Liver (tissue), 9 donors: ENCODE measurements around the gene RBFOX1. TPM values are rescaled to one million over a fixed set of nuclear protein-coding genes. Genes with fewer than 3 reads are reported as not detected.

Experiments
- DNase-seq: peaks from one replicate; pipeline ENCODE4 v3.0.0-alpha.2; 2017; ENCODE audit warnings: low spot score
- H3K27ac ChIP-seq, 2 donors: one replicate each; pipeline ENCODE4 v1.7.0; 2013; ENCODE audit warnings: inconsistent platforms in 2 of 2, low read length in 2 of 2, control low read depth in 1 of 2, low read depth in 1 of 2, mild to moderate bottlenecking in 1 of 2
- H3K27me3 ChIP-seq, 4 donors: one replicate each; pipeline versions ENCODE4 v1.6.1 to v1.7.0; 2013; ENCODE audit warnings: low read length in 3 of 4, inconsistent platforms in 1 of 4, mild to moderate bottlenecking in 1 of 4, moderate library complexity in 1 of 4; ENCODE audit not compliant: control insufficient read depth in 4 of 4, insufficient read depth in 4 of 4
- H3K36me3 ChIP-seq, 4 donors: one replicate each; pipeline versions ENCODE4 v1.6.1 to v1.7.0; 2013; ENCODE audit warnings: low read length in 3 of 4, mild to moderate bottlenecking in 3 of 4, low read depth in 1 of 4, moderate library complexity in 1 of 4; ENCODE audit not compliant: control insufficient read depth in 4 of 4, insufficient read depth in 3 of 4
- H3K4me1 ChIP-seq, 4 donors: one replicate each; pipeline versions ENCODE4 v1.6.1 to v1.7.0; 2013; ENCODE audit warnings: low read length in 3 of 4, mild to moderate bottlenecking in 3 of 4, moderate library complexity in 1 of 4; ENCODE audit not compliant: control insufficient read depth in 4 of 4, insufficient read depth in 4 of 4
- H3K4me3 ChIP-seq, 3 donors: one replicate each; pipeline versions ENCODE4 v1.6.1 to v1.7.0; 2013; ENCODE audit warnings: low read length in 3 of 3, control low read depth in 1 of 3, low read depth in 1 of 3, mild to moderate bottlenecking in 1 of 3
- H3K9ac ChIP-seq, 2 donors: one replicate each; pipeline ENCODE4 v1.7.0; 2013; ENCODE audit warnings: low read length in 2 of 2, mild to moderate bottlenecking in 2 of 2, moderate library complexity in 2 of 2, control low read depth in 1 of 2, low read depth in 1 of 2
- H3K9me3 ChIP-seq, 4 donors: one replicate each; pipeline versions ENCODE4 v1.6.1 to v1.7.0; 2013; ENCODE audit warnings: low read length in 3 of 4; ENCODE audit not compliant: control insufficient read depth in 4 of 4
- EGR1 ChIP-seq, 2 donors: IDR thresholded peaks; 2 replicates each; pipeline ENCODE4 v1.6.1; 2016 to 2018; ENCODE audit warnings: antibody characterized with exemption in 2 of 2, low read depth in 2 of 2
- FOXA1 ChIP-seq: IDR thresholded peaks from 2 replicates; pipeline ENCODE4 v1.6.1; 2016; ENCODE audit warnings: antibody characterized with exemption
- FOXA2 ChIP-seq: IDR thresholded peaks from 2 replicates; pipeline ENCODE4 v1.6.1; 2016; ENCODE audit warnings: antibody characterized with exemption
- GABPA ChIP-seq, 2 donors: IDR thresholded peaks in 1 of 2; conservative IDR thresholded peaks in 1 of 2; 2 replicates each; pipeline ENCODE4 v1.6.1; 2016; ENCODE audit warnings: antibody characterized with exemption in 2 of 2, mild to moderate bottlenecking in 1 of 2, moderate library complexity in 1 of 2
- HNF4A ChIP-seq, 2 donors: conservative IDR thresholded peaks; 2 replicates each; pipeline ENCODE4 v1.6.1; 2016; ENCODE audit warnings: antibody characterized with exemption in 2 of 2, mild to moderate bottlenecking in 2 of 2
- HNF4G ChIP-seq: IDR thresholded peaks from 2 replicates; pipeline ENCODE4 v1.6.1; 2016; ENCODE audit warnings: antibody characterized with exemption
- JUND ChIP-seq, 2 donors: IDR thresholded peaks; 2 replicates each; pipeline ENCODE4 v1.6.1; 2016; ENCODE audit warnings: antibody characterized with exemption in 2 of 2
- RAD21 ChIP-seq, 2 donors: IDR thresholded peaks; 2 replicates each; pipeline ENCODE4 v1.6.1; 2016; ENCODE audit warnings: antibody characterized with exemption in 2 of 2, mild to moderate bottlenecking in 2 of 2
- REST ChIP-seq: IDR thresholded peaks from 2 replicates; pipeline ENCODE4 v1.6.1; 2016; ENCODE audit warnings: antibody characterized with exemption, mild to moderate bottlenecking
- RXRA ChIP-seq, 2 donors: IDR thresholded peaks; 2 replicates each; pipeline ENCODE4 v1.6.1; 2017 to 2018; ENCODE audit warnings: antibody characterized with exemption in 2 of 2, mild to moderate bottlenecking in 1 of 2
- SP1 ChIP-seq: IDR thresholded peaks from 2 replicates; pipeline ENCODE4 v1.6.1; 2018; ENCODE audit warnings: antibody characterized with exemption, mild to moderate bottlenecking
- TAF1 ChIP-seq: conservative IDR thresholded peaks from 2 replicates; pipeline ENCODE4 v1.6.1; 2016; ENCODE audit warnings: antibody characterized with exemption, mild to moderate bottlenecking
- YY1 ChIP-seq: IDR thresholded peaks from 2 replicates; pipeline ENCODE4 v1.6.1; 2016; ENCODE audit warnings: antibody characterized with exemption, mild to moderate bottlenecking
- WGBS: extraction: QIAGEN DNeasy Blood & Tissue Kit; methylation state at CpG from one replicate; pipeline ENCODE4 v1.1.7; 2013; 5-methylcytosine and 5-hydroxymethylcytosine counted together
- polyA plus RNA-seq, 2 donors: library from polyadenylated mRNA; stranded (reverse) in 1 of 2; unstranded in 1 of 2; fragments of 200-250 nt in 1 of 2; fragments of >200 nt in 1 of 2; fragmentation: Nextera tagmentation in 1 of 2; extraction: Ambion mirVana in 1 of 2; gene quantifications; one replicate each; pipeline versions ENCODE4 v1.2.1 to v1.2.3, GENCODE V29; 2013 to 2015
- total RNA-seq, 2 donors: library from RNA; depleted of rRNA; stranded (reverse); fragments of >200 nt; gene quantifications; one replicate each; pipeline ENCODE4 v1.2.3, GENCODE V29; 2014
- TF ChIP-seq, protein P1 (sequence below): IDR thresholded peaks from 2 replicates; pipeline ENCODE4 v1.6.1; 2016; ENCODE audit warnings: antibody characterized with exemption
- TF ChIP-seq, protein P2 (sequence below): IDR thresholded peaks from 2 replicates; pipeline ENCODE4 v1.6.1; 2016; ENCODE audit warnings: antibody characterized with exemption
- TF ChIP-seq, protein P3 (sequence below): fragments of 150-350 bp; IDR thresholded peaks from 2 replicates; pipeline ENCODE4 v1.5.1; 2017; ENCODE audit warnings: improper control_type of control experiment, low read depth, low read length; ENCODE audit not compliant: missing input control
- donor health status: healthy.
- donor health status: healthy.
- donor health status: healthy.
- donor health status: healthy.
- donor health status: healthy.

RBFOX1 gene
- total and polyA plus RNA-seq, 4 donors: not detected

DNA sequence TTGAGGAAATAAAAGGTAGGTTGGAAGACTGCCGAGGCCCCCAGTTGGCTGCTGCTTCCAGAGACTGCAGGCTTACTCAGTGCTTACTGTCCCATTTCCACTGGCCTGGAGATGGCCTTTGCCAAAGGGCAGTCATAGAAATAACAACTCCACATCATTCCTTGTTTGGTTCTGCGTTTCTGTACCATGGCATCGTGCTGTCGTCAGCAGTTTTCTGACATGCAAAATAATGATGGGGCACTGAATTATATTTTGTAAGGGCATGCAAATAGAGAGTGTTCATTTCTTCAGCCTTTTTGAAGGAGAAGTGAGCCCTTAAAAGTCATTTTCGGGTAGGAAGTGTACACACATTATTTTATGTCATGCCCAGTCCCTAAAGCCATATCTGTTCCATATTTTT is 88.9 kb downstream of the RBFOX1 start:
- no peak overlapping the region for H3K4me3 ChIP-seq
- no peaks in the 10 kb centered on the region for H3K4me1 ChIP-seq
- peaks cover 0 to 8% (median 0%) of the 10 kb centered on the region in 4 donors for H3K27me3 ChIP-seq
- peaks cover 0 to 2% (median under 1%) of the 10 kb centered on the region in 4 donors for H3K9me3 ChIP-seq
- 60% methylated on average over 5 of the region's 5 CpGs for WGBS
- no peak overlapping the region for H3K9ac ChIP-seq
- DNase-seq: no peak
- TF ChIP-seq GABPA (IDR thresholded peaks at IDR 0.05 in 1 of 2, conservative IDR thresholded peaks at IDR 0.05 in 1 of 2) (no peak), FOXA1 (no peak), SP1 (no peak), RXRA (IDR thresholded peaks at IDR 0.05) (no peak), HNF4G (no peak), TAF1 (no peak), JUND (IDR thresholded peaks at IDR 0.05) (no peak)
- TF ChIP-seq, protein P1, sequence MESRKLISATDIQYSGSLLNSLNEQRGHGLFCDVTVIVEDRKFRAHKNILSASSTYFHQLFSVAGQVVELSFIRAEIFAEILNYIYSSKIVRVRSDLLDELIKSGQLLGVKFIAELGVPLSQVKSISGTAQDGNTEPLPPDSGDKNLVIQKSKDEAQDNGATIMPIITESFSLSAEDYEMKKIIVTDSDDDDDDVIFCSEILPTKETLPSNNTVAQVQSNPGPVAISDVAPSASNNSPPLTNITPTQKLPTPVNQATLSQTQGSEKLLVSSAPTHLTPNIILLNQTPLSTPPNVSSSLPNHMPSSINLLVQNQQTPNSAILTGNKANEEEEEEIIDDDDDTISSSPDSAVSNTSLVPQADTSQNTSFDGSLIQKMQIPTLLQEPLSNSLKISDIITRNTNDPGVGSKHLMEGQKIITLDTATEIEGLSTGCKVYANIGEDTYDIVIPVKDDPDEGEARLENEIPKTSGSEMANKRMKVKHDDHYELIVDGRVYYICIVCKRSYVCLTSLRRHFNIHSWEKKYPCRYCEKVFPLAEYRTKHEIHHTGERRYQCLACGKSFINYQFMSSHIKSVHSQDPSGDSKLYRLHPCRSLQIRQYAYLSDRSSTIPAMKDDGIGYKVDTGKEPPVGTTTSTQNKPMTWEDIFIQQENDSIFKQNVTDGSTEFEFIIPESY: no peak
- TF ChIP-seq, protein P2, sequence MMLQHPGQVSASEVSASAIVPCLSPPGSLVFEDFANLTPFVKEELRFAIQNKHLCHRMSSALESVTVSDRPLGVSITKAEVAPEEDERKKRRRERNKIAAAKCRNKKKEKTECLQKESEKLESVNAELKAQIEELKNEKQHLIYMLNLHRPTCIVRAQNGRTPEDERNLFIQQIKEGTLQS: no peak
- TF ChIP-seq, protein P3, sequence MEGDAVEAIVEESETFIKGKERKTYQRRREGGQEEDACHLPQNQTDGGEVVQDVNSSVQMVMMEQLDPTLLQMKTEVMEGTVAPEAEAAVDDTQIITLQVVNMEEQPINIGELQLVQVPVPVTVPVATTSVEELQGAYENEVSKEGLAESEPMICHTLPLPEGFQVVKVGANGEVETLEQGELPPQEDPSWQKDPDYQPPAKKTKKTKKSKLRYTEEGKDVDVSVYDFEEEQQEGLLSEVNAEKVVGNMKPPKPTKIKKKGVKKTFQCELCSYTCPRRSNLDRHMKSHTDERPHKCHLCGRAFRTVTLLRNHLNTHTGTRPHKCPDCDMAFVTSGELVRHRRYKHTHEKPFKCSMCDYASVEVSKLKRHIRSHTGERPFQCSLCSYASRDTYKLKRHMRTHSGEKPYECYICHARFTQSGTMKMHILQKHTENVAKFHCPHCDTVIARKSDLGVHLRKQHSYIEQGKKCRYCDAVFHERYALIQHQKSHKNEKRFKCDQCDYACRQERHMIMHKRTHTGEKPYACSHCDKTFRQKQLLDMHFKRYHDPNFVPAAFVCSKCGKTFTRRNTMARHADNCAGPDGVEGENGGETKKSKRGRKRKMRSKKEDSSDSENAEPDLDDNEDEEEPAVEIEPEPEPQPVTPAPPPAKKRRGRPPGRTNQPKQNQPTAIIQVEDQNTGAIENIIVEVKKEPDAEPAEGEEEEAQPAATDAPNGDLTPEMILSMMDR: no peak
- no peak overlapping the region for H3K27ac ChIP-seq
- H3K36me3 ChIP-seq: no peaks in the 10 kb centered on the region

GRCh38 chr16:7422036-7422888 is 89.6 kb downstream of the RBFOX1 start:
- no peaks in the 10 kb centered on the region for H3K36me3 ChIP-seq
- H3K4me3 ChIP-seq: no peak overlapping the region
- WGBS: 77% methylated on average over 21 of the region's 21 CpGs
- H3K27me3 ChIP-seq: peaks cover 0 to 8% (median 0%) of the 10 kb centered on the region in 4 donors
- no peak for TF ChIP-seq TAF1
- TF ChIP-seq GABPA (IDR thresholded peaks at IDR 0.05 in 1 of 2, conservative IDR thresholded peaks at IDR 0.05 in 1 of 2): no peak
- TF ChIP-seq, protein P2: no peak
- TF ChIP-seq HNF4A (conservative IDR thresholded peaks at IDR 0.05): no peak
- no peak for TF ChIP-seq EGR1 (IDR thresholded peaks at IDR 0.05; ENCODE audit: low read depth in 2 of 2)
- no peak for TF ChIP-seq FOXA1
- TF ChIP-seq SP1: no peak
- no peak for TF ChIP-seq REST
- no peak for TF ChIP-seq YY1
- TF ChIP-seq JUND (IDR thresholded peaks at IDR 0.05): no peak
- TF ChIP-seq, protein P3: no peak
- no peak for TF ChIP-seq FOXA2
- no peak for TF ChIP-seq HNF4G
- no peak for TF ChIP-seq RAD21 (IDR thresholded peaks at IDR 0.05)
- no peak for DNase-seq
- H3K9ac ChIP-seq: no peak overlapping the region
- H3K27ac ChIP-seq: no peak overlapping the region
- H3K9me3 ChIP-seq: peaks cover 0 to 4% (median under 1%) of the 10 kb centered on the region in 4 donors
- no peaks in the 10 kb centered on the region for H3K4me1 ChIP-seq
